Neuronal stem cell (in vitro differentiated cells): ENCODE results near the gene CLIC3.

ENCODE experiments used
- DNase-seq: peaks from one replicate; pipeline ENCODE4 v3.0.0-alpha.2; 2013; ENCODE audit warnings: low spot score
- H2AFZ ChIP-seq: one replicate; pipeline ENCODE4 v1.6.1; 2013; ENCODE audit warnings: mild to moderate bottlenecking, low read length, inconsistent platforms
- H2AK5ac ChIP-seq: 2 replicates; pipeline ENCODE4 v1.6.1; 2013; ENCODE audit warnings: low read depth, mild to moderate bottlenecking, inconsistent platforms, low read length, moderate library complexity, mixed read lengths
- H2BK120ac ChIP-seq: 2 replicates; pipeline ENCODE4 v1.6.1; 2013; ENCODE audit warnings: low read depth, mild to moderate bottlenecking, inconsistent platforms, low read length, moderate library complexity, mixed read lengths
- H2BK12ac ChIP-seq: one replicate; pipeline ENCODE4 v1.6.1; 2013; ENCODE audit warnings: low read length, inconsistent platforms
- H2BK15ac ChIP-seq: 2 replicates; pipeline ENCODE4 v1.6.1; 2013; ENCODE audit warnings: mild to moderate bottlenecking, low read length, inconsistent platforms, mixed read lengths
- H2BK5ac ChIP-seq: one replicate; pipeline ENCODE4 v1.6.1; 2013; ENCODE audit warnings: inconsistent platforms, mild to moderate bottlenecking, low read length, moderate library complexity
- H3K14ac ChIP-seq: one replicate; pipeline ENCODE4 v1.6.1; 2013; ENCODE audit warnings: low read length, inconsistent platforms
- H3K18ac ChIP-seq: 2 replicates; pipeline ENCODE4 v1.6.1; 2013; ENCODE audit warnings: low read length, inconsistent platforms
- H3K23ac ChIP-seq: 2 replicates; pipeline ENCODE4 v1.6.1; 2013; ENCODE audit warnings: low read depth, mild to moderate bottlenecking, mixed read lengths, low read length, inconsistent platforms; ENCODE audit not compliant: poor library complexity
- H3K27ac ChIP-seq: replicated peaks from 3 replicates; pipeline ENCODE4 v1.5.1; 2013; ENCODE audit warnings: low read length, inconsistent platforms
- H3K27me3 ChIP-seq, 3 experiments: 2 replicates each; pipeline ENCODE4 v1.6.1; 2013; ENCODE audit warnings: low read length in 3 of 3, mild to moderate bottlenecking in 2 of 3, inconsistent platforms in 1 of 3, low read depth in 1 of 3, mixed read lengths in 1 of 3, moderate library complexity in 1 of 3; ENCODE audit not compliant: control insufficient read depth in 3 of 3, insufficient read depth in 3 of 3
- H3K36me3 ChIP-seq, 2 donors: replicated peaks in 1 of 2; 2 replicates each; pipeline ENCODE4 v1.6.1; 2013; ENCODE audit warnings: low read length in 2 of 2; ENCODE audit not compliant: control insufficient read depth in 2 of 2, insufficient read depth in 2 of 2
- H3K4ac ChIP-seq: 2 replicates; pipeline ENCODE4 v1.6.1; 2013; ENCODE audit warnings: inconsistent platforms, mild to moderate bottlenecking, low read length, moderate library complexity
- H3K4me1 ChIP-seq, 2 donors: 1 replicate in 1 of 2; 2 replicates in 1 of 2; pipeline ENCODE4 v1.6.1; 2013; ENCODE audit warnings: low read length in 2 of 2, low read depth in 1 of 2; ENCODE audit not compliant: control insufficient read depth in 2 of 2, insufficient read depth in 1 of 2
- H3K4me2 ChIP-seq: one replicate; pipeline ENCODE4 v1.6.1; 2013; ENCODE audit warnings: mild to moderate bottlenecking, low read length, inconsistent platforms; ENCODE audit not compliant: insufficient read depth, poor library complexity, severe bottlenecking
- H3K4me3 ChIP-seq, 2 donors: 2 replicates each; pipeline ENCODE4 v1.5.1; 2013; ENCODE audit warnings: low read length in 2 of 2, mild to moderate bottlenecking in 2 of 2, inconsistent platforms in 1 of 2, moderate library complexity in 1 of 2
- H3K79me1 ChIP-seq: one replicate; pipeline ENCODE4 v1.6.1; 2013; ENCODE audit warnings: low read depth, mild to moderate bottlenecking, inconsistent platforms, low read length, moderate library complexity
- H3K9ac ChIP-seq: one replicate; pipeline ENCODE4 v1.6.1; 2013; ENCODE audit warnings: mild to moderate bottlenecking, low read depth, low read length, inconsistent platforms; ENCODE audit not compliant: poor library complexity
- H3K9me3 ChIP-seq, 2 donors: replicated peaks in 1 of 2; 2 replicates each; pipeline versions ENCODE3 to v1.6.1; 2013; ENCODE audit warnings: low read length in 2 of 2, mild to moderate bottlenecking in 2 of 2, inconsistent platforms in 1 of 2, low read depth in 1 of 2, mixed read lengths in 1 of 2, moderate library complexity in 1 of 2; ENCODE audit not compliant: control insufficient read depth in 2 of 2, insufficient read depth in 1 of 2
- H4K8ac ChIP-seq: one replicate; pipeline ENCODE4 v1.6.1; 2013; ENCODE audit warnings: low read depth, mild to moderate bottlenecking, inconsistent platforms, low read length, moderate library complexity
- H4K91ac ChIP-seq: one replicate; pipeline ENCODE4 v1.6.1; 2013; ENCODE audit warnings: low read length, low read depth, mild to moderate bottlenecking, inconsistent platforms; ENCODE audit not compliant: poor library complexity
- WGBS, 2 donors: extraction: QIAGEN DNeasy Blood & Tissue Kit; methylation state at CpG; one replicate each; pipeline ENCODE4 v1.1.7; 2013; ENCODE audit warnings: missing lambda C conversion rate in 2 of 2, mixed read lengths in 1 of 2; ENCODE audit not compliant: insufficient read length in 2 of 2, insufficient replicate concordance in 1 of 2; ENCODE audit errors: extremely low coverage in 2 of 2; 5-methylcytosine and 5-hydroxymethylcytosine counted together

The CLIC3 gene

GRCh38 chr9:137028263-137029057 lies 32.1 kb upstream of the CLIC3 start:
- Histone ChIP-seq H2BK15ac (peak overlapping the region; percentile 54), H3K27me3 (peaks cover 0 to 10% (median 0%) of the 10 kb centered on the region in 3 experiments), H4K8ac (peak overlapping the region; percentile 33), H2AK5ac (peak overlapping the region; percentile 58), H3K4me3 (peak overlapping the region; percentile 67 to 84), H2BK5ac (peak overlapping the region; percentile 75), H2BK120ac (no peak overlapping the region), H3K36me3 (no peaks in the 10 kb centered on the region), H3K14ac (peak overlapping the region; percentile 5), H3K79me1 (peaks cover 14% of the 10 kb centered on the region), H3K18ac (peak overlapping the region; percentile 99), H2AFZ (peak overlapping the region; percentile 99), H3K9ac (peak overlapping the region; percentile 73), H3K4me1 (peaks cover 22 to 45% of the 10 kb centered on the region in 2 donors), H3K27ac (no peak overlapping the region), H3K9me3 (no peaks in the 10 kb centered on the region), H2BK12ac (no peak overlapping the region), H3K4ac (peak overlapping the region; percentile 0), H3K23ac (peak overlapping the region; percentile 2), H4K91ac (no peak overlapping the region), H3K4me2 (peak overlapping the region; percentile 96)
- peak; percentile 75 for DNase-seq
- no CpG with 5 or more reads among the region's 98 CpGs for WGBS, 2 donors

GRCh38 chr9:137027369-137028262 lies 31.2 kb upstream of the CLIC3 start, which contains the start of gene ABCA2:
Gene ABCA2, minus strand, starts transcription at chr9:137028237. Its CDS starts 97 bp downstream, at chr9:137028140.
- Histone ChIP-seq H3K23ac (peak within 1 kb of the TSS; percentile 90), H3K9ac (peak within 1 kb of the TSS; percentile 97), H2BK15ac (peak within 1 kb of the TSS; percentile 54), H3K4me1 (peaks cover 26 to 45% of the 10 kb centered on the region in 2 donors), H4K8ac (peak within 1 kb of the TSS; percentile 33), H3K36me3 (no peaks in the 10 kb centered on the region), H3K4me3 (peak within 1 kb of the TSS; percentile 67 to 84), H3K9me3 (no peaks in the 10 kb centered on the region), H2BK5ac (peak within 1 kb of the TSS; percentile 75), H3K27ac (peak within 1 kb of the TSS; percentile 10), H3K79me1 (peaks cover 14% of the 10 kb centered on the region), H4K91ac (no peak within 1 kb of the TSS), H2BK12ac (peak within 1 kb of the TSS; percentile 0), H2BK120ac (no peak within 1 kb of the TSS), H3K18ac (peak within 1 kb of the TSS; percentile 99), H3K14ac (peak within 1 kb of the TSS; percentile 82), H3K4ac (peak within 1 kb of the TSS; percentile 0), H3K27me3 (peaks cover 0 to 10% (median 0%) of the 10 kb centered on the region in 3 experiments), H2AFZ (peak within 1 kb of the TSS; percentile 99), H3K4me2 (peak within 1 kb of the TSS; percentile 96), H2AK5ac (peak within 1 kb of the TSS; percentile 76)
- WGBS, 2 donors, result no CpG with 5 or more reads among the region's 95 CpGs
- DNase-seq, result no peak

DNA sequence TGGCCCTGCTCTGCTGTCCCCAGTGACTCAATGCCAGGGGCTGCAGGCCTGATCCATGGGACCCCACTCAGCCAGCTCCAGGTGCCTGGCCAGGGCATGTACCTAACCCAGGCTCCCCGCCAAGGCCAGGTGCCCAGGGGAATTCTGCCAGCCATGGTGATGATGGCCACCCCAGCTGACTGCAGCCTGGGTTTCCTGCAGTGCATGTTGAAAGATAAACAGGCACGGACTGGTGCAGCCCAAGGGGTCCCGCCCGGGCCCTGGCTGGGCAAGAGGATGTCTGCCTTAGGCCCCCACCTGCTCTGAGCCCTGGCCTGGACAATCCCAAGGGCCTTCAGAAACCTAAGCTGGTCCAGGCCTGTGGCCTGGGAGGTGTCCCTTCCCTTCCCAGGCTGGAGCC lies 30.5 kb upstream of the CLIC3 start:
- H4K91ac ChIP-seq, result no peak overlapping the region
- H3K27ac ChIP-seq, result no peak overlapping the region
- no peak overlapping the region for H2BK12ac ChIP-seq
- H3K4me3 ChIP-seq, result peak overlapping the region; percentile 67 to 83
- H2AFZ ChIP-seq, result no peak overlapping the region
- H3K4ac ChIP-seq, result no peak overlapping the region
- no peak overlapping the region for H3K4me2 ChIP-seq
- H3K9ac ChIP-seq, result no peak overlapping the region
- DNase-seq, result no peak
- no peaks in the 10 kb centered on the region for H3K9me3 ChIP-seq
- peaks cover 29 to 42% of the 10 kb centered on the region in 2 donors for H3K4me1 ChIP-seq
- H2AK5ac ChIP-seq, result no peak overlapping the region
- peaks cover 0 to 5% of the 10 kb centered on the region in 2 donors for H3K36me3 ChIP-seq
- H2BK5ac ChIP-seq, result no peak overlapping the region
- H3K23ac ChIP-seq, result no peak overlapping the region
- H3K18ac ChIP-seq, result no peak overlapping the region
- peaks cover 19% of the 10 kb centered on the region for H3K79me1 ChIP-seq
- no peak overlapping the region for H2BK15ac ChIP-seq
- no CpG with 5 or more reads among the region's 4 CpGs for WGBS, 2 donors
- peaks cover 0 to 10% (median 0%) of the 10 kb centered on the region in 3 experiments for H3K27me3 ChIP-seq
- no peak overlapping the region for H4K8ac ChIP-seq
- no peak overlapping the region for H3K14ac ChIP-seq
- H2BK120ac ChIP-seq, result no peak overlapping the region
